ENCODE results near the gene ERVK3-1. TPM values are rescaled to one million over a fixed set of nuclear protein-coding genes. Genes with fewer than 3 reads are reported as not detected.
"Not testable (repeated sequence)": the region's sequence is repeated elsewhere in the genome, so short reads cannot be mapped to it uniquely, and the experiment has no call there.

The ERVK3-1 gene
- total RNA-seq, 1 donor: 34.5 TPM

DNA sequence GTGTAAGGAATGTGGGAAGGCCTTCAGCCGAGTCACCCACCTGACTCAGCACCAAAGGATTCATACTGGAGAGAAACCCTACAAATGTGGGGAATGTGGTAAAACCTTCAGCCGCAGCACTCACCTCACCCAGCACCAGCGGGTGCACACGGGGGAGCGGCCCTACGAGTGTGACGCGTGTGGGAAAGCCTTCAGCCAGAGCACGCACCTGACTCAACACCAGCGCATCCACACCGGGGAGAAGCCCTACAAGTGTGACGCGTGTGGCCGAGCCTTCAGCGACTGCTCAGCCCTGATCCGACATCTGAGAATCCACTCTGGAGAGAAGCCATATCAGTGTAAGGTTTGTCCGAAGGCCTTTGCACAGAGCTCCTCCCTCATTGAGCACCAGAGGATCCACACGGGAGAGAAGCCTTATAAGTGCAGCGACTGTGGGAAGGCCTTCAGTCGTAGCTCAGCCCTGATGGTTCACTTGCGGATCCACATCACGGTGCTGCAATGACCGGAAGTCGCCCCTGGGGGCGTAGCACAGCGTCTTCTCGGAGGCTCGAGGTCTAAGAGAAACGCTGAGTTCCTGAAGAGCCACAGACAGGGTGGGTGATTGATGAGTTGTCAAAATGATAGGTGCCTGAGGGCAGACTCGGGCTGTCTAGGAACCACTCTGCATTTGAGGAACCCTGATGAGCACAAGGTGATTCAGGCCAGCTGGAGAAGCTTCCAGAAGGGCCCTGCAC, 33.8 kb downstream of the ERVK3-1 start:
- DNase-seq (ENCODE audit: low read depth): no peak
- no peak overlapping the region for H3K4me3 ChIP-seq (ENCODE audit: low read depth, low read length)
- TF ChIP-seq, protein P1, sequence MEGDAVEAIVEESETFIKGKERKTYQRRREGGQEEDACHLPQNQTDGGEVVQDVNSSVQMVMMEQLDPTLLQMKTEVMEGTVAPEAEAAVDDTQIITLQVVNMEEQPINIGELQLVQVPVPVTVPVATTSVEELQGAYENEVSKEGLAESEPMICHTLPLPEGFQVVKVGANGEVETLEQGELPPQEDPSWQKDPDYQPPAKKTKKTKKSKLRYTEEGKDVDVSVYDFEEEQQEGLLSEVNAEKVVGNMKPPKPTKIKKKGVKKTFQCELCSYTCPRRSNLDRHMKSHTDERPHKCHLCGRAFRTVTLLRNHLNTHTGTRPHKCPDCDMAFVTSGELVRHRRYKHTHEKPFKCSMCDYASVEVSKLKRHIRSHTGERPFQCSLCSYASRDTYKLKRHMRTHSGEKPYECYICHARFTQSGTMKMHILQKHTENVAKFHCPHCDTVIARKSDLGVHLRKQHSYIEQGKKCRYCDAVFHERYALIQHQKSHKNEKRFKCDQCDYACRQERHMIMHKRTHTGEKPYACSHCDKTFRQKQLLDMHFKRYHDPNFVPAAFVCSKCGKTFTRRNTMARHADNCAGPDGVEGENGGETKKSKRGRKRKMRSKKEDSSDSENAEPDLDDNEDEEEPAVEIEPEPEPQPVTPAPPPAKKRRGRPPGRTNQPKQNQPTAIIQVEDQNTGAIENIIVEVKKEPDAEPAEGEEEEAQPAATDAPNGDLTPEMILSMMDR (IDR thresholded peaks at IDR 0.05; ENCODE audit: insufficient read depth, low read depth, low read length): no peak

DNA sequence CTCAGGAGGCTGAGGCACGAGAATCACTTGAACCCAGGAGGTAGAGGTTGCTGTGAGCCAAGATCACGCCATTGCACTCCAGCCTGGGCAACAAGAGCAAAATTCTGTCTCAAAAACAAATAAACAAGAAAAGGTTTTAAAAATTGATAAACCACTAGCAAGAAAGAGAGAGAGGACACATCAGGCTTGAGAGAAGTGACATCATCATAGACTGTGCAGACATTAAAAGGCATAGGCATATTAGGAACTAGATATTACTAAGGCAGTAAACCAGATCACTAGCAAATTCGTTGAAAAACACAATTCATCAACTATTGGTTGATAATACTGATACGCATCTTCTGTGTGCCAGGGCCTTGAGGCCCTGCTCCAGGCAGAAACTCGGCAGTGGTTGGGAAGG, 40.4 kb downstream of the ERVK3-1 start:
- H3K4me3 ChIP-seq (ENCODE audit: low read depth, low read length): no peak overlapping the region
- TF ChIP-seq, protein P1 (IDR thresholded peaks at IDR 0.05; ENCODE audit: insufficient read depth, low read depth, low read length): no peak
- no peak for DNase-seq (ENCODE audit: low read depth)

DNA sequence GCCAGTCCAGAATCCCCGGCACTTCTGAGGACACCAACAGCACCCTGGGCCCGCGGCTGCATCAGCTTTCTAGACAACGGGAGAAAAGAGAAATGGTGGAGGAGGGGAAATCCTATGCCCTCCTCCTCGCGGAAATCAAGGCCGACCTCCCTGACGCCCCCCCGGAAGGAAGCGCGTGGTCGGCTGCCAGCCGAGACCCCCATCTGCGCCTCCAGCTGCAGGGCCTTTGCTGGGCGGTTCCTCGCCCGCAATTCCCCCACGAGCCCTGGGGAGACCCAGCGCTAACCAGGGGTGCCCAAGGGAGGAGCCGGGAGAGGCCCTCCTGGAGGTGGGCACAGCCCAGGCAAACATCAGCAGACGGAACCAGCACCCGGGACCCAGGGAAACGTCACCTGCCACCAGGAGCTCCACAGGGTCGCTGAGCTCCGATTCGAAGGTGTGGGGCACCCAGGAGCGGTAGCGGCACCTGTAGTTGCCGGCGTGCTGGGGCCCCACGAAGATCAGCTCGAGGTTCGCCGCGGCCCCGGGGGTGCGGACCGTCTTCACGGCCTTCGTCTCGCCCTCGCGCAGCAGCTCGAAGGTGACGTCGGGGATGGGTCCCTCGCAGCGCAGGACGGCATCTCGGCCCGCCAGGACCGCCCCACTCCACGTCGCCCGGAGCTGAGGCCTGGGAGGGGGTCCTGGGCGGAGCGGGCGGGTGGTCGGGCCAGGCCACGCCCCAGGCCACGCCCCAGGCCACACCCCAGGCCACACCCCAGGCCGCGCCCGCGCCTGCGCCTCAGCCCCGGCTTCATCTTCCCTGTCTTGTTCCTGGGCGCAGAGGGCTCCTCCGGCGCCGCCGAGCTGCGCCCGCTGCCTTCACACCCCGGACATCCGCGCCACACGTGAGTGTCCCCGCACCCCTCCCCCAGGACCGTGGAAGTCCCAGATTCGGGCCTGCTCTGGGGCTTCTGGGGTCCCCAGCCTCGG, 42.1 kb downstream of the ERVK3-1 start:
- peak overlapping the region; percentile 91 for H3K4me3 ChIP-seq (ENCODE audit: low read depth, low read length)
- TF ChIP-seq, protein P1 (IDR thresholded peaks at IDR 0.05; ENCODE audit: insufficient read depth, low read depth, low read length): no peak
- peak; percentile 78 for DNase-seq (ENCODE audit: low read depth)

DNA sequence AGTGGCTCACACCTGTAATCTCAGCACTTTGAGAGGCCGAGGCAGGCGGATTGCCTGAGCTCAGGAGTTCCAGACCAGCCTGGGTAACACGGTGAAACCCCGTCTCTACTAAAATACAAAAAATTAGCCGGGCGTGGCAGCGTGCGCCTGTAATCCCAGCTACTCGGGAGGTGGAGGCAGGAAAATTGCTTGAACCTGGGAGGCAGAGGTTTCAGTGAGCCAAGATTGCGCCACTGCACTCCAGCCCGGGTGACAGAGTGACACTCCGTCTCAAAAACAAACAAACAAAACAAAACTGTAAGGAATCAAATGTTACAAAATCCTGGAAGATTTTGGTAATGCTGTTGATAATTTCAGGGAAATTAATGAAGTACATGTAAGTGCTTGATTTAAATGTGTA, 42.9 kb downstream of the ERVK3-1 start:
- H3K4me3 ChIP-seq (ENCODE audit: low read depth, low read length): peak overlapping the region; percentile 91
- DNase-seq (ENCODE audit: low read depth): not testable (repeated sequence)

DNA sequence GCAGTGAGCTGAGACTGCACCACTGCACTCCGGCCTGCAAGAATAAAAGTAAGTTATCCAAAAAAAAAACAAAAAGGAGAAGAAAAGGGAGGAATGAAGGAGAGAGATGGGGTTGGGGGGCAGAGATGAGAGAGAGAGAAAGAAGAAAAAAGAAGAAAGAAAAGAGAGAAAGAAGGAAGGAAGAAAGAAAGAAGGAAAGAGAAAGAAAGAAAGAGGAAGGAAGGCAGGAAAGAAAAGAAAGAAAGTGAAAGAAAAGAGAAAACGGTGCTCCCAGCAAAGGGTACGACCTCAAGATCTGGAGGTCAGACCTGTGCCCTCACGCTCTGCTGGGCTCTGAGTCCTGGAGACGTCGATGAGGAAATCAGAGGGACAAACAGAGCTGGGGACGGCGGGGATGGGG, 44.4 kb downstream of the ERVK3-1 start:
- H3K4me3 ChIP-seq (ENCODE audit: low read depth, low read length): no peak overlapping the region
- DNase-seq (ENCODE audit: low read depth): no peak
- TF ChIP-seq, protein P1 (IDR thresholded peaks at IDR 0.05; ENCODE audit: insufficient read depth, low read depth, low read length): no peak

DNA sequence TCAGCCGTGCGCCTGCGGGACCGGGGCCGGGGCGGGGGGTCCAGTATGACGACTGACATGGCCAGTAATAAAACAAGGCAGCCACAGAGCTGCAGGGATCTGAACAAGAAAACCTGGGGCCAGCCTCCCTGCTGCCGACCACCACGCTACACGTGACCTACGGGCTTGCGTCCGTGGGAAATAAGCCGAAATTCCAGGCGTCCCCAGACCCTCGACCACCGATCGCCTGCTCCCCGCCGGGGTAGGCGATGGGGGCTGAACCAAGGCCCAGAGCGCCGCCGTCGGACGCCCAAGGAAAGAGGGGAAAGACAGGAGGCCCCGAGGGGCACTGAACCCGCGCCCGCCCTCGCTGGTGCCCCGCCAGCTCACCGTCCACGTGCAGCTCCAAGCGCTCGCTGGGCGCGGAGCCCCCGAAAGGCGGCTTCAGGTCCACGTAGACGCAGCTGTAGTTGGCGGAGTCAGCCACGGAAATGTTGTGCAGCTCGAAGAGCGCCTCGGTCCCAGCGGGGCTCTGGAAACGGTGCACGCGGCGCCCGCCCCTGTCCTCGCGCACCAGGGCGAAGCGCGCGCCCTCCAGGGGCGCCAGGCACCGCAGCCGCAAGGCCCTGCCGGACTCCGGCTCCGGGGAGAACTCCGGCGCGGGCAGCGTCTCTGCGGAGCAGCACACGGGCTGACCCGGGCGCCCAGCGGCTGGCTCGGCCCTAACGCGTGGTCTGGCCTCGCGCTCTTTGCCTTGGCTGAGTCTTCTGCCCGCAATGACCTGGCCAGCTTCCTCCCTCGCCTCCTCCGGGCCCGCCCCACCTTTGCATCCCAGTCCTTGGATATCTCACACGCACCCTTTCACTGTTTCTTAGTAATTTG, 45.1 kb downstream of the ERVK3-1 start:
- TF ChIP-seq, protein P1 (IDR thresholded peaks at IDR 0.05; ENCODE audit: insufficient read depth, low read depth, low read length): no peak
- DNase-seq (ENCODE audit: low read depth): no peak
- H3K4me3 ChIP-seq (ENCODE audit: low read depth, low read length): no peak overlapping the region
